B cell (primary cell): ENCODE measurements around the gene PSMA1. TPM values are rescaled to one million over a fixed set of nuclear protein-coding genes. Genes with fewer than 3 reads are reported as not detected.

Experiments
- ATAC-seq: fragments of 200-7000 bp; cut with Tn5 transposase; one replicate; pipeline ENCODE4 v1.10.0; 2021; ENCODE audit warnings: low read depth, mild to moderate bottlenecking, moderate number of reproducible peaks, moderate library complexity
- CTCF ChIA-PET: fragments of 350-600 bp; sonication (Branson Sonifier 250); formaldehyde crosslinking; loops from one replicate; lab custom pipeline; 2021; ENCODE audit warnings: antibody characterized with exemption, inconsistent platforms; lab: Charles Lee
- POLR2A ChIA-PET: fragments of 350-600 bp; sonication (Branson Sonifier 250); formaldehyde crosslinking; loops from one replicate; lab custom pipeline; 2021; ENCODE audit warnings: antibody characterized with exemption; lab: Charles Lee
- DNase-seq: peaks from one replicate; pipeline ENCODE4 v3.0.0; 2013
- H2AFZ ChIP-seq: 2 replicates; pipeline ENCODE4 v1.6.1; 2012; ENCODE audit warnings: mild to moderate bottlenecking, low read depth, low read length; ENCODE audit not compliant: insufficient read depth, poor library complexity, severe bottlenecking
- H3K27ac ChIP-seq, 2 donors: 1 replicate in 1 of 2; 2 replicates in 1 of 2; pipeline ENCODE4 v1.5.1; 2012 to 2013; ENCODE audit warnings: low read length in 2 of 2, mild to moderate bottlenecking in 2 of 2, moderate library complexity in 1 of 2
- H3K27me3 ChIP-seq, 4 experiments: fragments of 200-600 bp in 1 of 4; sonication (generic) in 1 of 4; replicated peaks in 1 of 4; 1 replicate in 2 of 4; 2 replicates in 2 of 4; pipeline versions ENCODE4 v1.6.1 to v1.7.0; 2013 to 2016; ENCODE audit warnings: low read length in 3 of 4, mild to moderate bottlenecking in 2 of 4, mixed read lengths in 1 of 4, moderate library complexity in 1 of 4; ENCODE audit not compliant: insufficient read depth in 4 of 4, control insufficient read depth in 3 of 4; ENCODE audit errors: control extremely low read depth in 1 of 4
- H3K36me3 ChIP-seq, 2 experiments: replicated peaks in 1 of 2; 1 replicate in 1 of 2; 2 replicates in 1 of 2; pipeline versions ENCODE4 v1.6.1 to v1.7.1; 2013; ENCODE audit warnings: low read length in 1 of 2; ENCODE audit not compliant: insufficient read depth in 2 of 2, control insufficient read depth in 1 of 2; ENCODE audit errors: control extremely low read depth in 1 of 2, extremely low read depth in 1 of 2
- H3K4me1 ChIP-seq, 2 donors: fragments of 200-600 bp in 1 of 2; sonication (generic) in 1 of 2; 1 replicate in 1 of 2; 2 replicates in 1 of 2; pipeline versions ENCODE4 v1.5.1 to v1.6.1; 2013 to 2017; ENCODE audit warnings: low read length in 2 of 2; ENCODE audit not compliant: control insufficient read depth in 2 of 2, insufficient read depth in 2 of 2
- H3K4me2 ChIP-seq: replicated peaks from 2 replicates; pipeline ENCODE3; 2012; ENCODE audit warnings: mild to moderate bottlenecking, low read depth, low read length; ENCODE audit not compliant: poor library complexity, severe bottlenecking
- H3K4me3 ChIP-seq, 5 experiments: fragments of 200-600 bp in 1 of 5; sonication (generic) in 1 of 5; 1 replicate in 3 of 5; 2 replicates in 2 of 5; pipeline versions ENCODE4 v1.5.1 to v1.7.0; 2011 to 2016; ENCODE audit warnings: low read length in 4 of 5, mild to moderate bottlenecking in 4 of 5, low read depth in 2 of 5, control low read depth in 1 of 5, moderate library complexity in 1 of 5; ENCODE audit not compliant: insufficient read depth in 1 of 5; ENCODE audit errors: control extremely low read depth in 1 of 5, extremely low read depth in 1 of 5
- H3K79me2 ChIP-seq: fragments of 200-600 bp; sonication (generic); one replicate; pipeline ENCODE4 v1.6.0; 2016; ENCODE audit warnings: low read length; ENCODE audit not compliant: control insufficient read depth, insufficient read depth
- H3K9ac ChIP-seq: fragments of 200-600 bp; sonication (generic); 2 replicates; pipeline ENCODE4 v1.6.1; 2017; ENCODE audit warnings: mild to moderate bottlenecking, low read length, moderate library complexity
- H3K9me3 ChIP-seq, 3 donors: one replicate each; pipeline versions ENCODE4 v1.6.1 to v1.7.1; 2013; ENCODE audit warnings: low read length in 2 of 3; ENCODE audit not compliant: control insufficient read depth in 2 of 3, insufficient read depth in 1 of 3; ENCODE audit errors: control extremely low read depth in 1 of 3
- H4K20me1 ChIP-seq: 2 replicates; pipeline ENCODE4 v1.6.0; 2012; ENCODE audit warnings: mild to moderate bottlenecking, low read length; ENCODE audit not compliant: insufficient read depth, control insufficient read depth, poor library complexity, severe bottlenecking
- H3K27ac Mint-ChIP-seq: one replicate; pipeline ENCODE4 v1.8.0; 2021; ENCODE audit warnings: mixed read lengths
- H3K27me3 Mint-ChIP-seq: one replicate; pipeline ENCODE4 v1.8.0; 2021; ENCODE audit warnings: mixed read lengths
- H3K4me1 Mint-ChIP-seq: one replicate; pipeline ENCODE4 v1.8.0; 2021; ENCODE audit warnings: mixed read lengths
- H3K4me3 Mint-ChIP-seq: one replicate; pipeline ENCODE4 v1.8.0; 2021; ENCODE audit warnings: mixed read lengths
- H3K9me3 Mint-ChIP-seq: one replicate; pipeline ENCODE4 v1.8.0; 2022; ENCODE audit warnings: mixed read lengths; ENCODE audit not compliant: insufficient read depth
- CTCF ChIP-seq: fragments of 200-600 bp; IDR thresholded peaks from one replicate; pipeline ENCODE4 v1.8.0; 2022; ENCODE audit warnings: antibody characterized with exemption, mild to moderate bottlenecking
- EZH2 ChIP-seq: IDR thresholded peaks from 2 replicates; pipeline ENCODE4 v1.6.1; 2012; ENCODE audit warnings: borderline replicate concordance, low read depth, mild to moderate bottlenecking, moderate library complexity, low read length; ENCODE audit not compliant: insufficient read depth, poor library complexity, severe bottlenecking
- WGBS: methylation state at CpG from one replicate; pipeline ENCODE4 v1.1.5; 2013; ENCODE audit warnings: missing lambda C conversion rate; ENCODE audit not compliant: insufficient coverage; 5-methylcytosine and 5-hydroxymethylcytosine counted together
- intact Hi-C: fragments of 100-400 bp; cut with micrococcal nuclease; formaldehyde crosslinking; loops from one replicate; pipeline ENCODE4 v1.10.0; 2022
- polyA plus RNA-seq: library from polyadenylated mRNA; depleted of rRNA; stranded (reverse); fragments of >200 nt; gene quantifications from 2 replicates; pipeline ENCODE4 v1.2.3, GENCODE V29; 2012
- total RNA-seq, 2 donors: library from RNA; stranded (reverse); fragments of 120-200 nt in 1 of 2; gene quantifications; 1 replicate in 1 of 2; 2 replicates in 1 of 2; pipeline versions ENCODE4 v1.2.3 to v1.2.4, GENCODE V29; 2013 to 2022

PSMA1 gene
- total and polyA plus RNA-seq, 2 donors (not counting 1 experiment from before 2014, with no cell fraction given) = 91.4 to 123 TPM

GRCh38 chr11:14541192-14541947 lies 21.2 kb upstream of the PSMA1 start:
- Mint-ChIP-seq H3K9me3 (no peaks in the 10 kb centered on the region), H3K4me3 (no peak overlapping the region), H3K4me1 (peaks cover 12% of the 10 kb centered on the region), H3K27me3 (peaks cover 12% of the 10 kb centered on the region), H3K27ac (no peak overlapping the region)
- Histone ChIP-seq H3K9ac (no peak overlapping the region), H3K4me2 (no peak overlapping the region), H3K9me3 (no peaks in the 10 kb centered on the region), H3K27ac (no peak overlapping the region), H3K36me3 (no peaks in the 10 kb centered on the region), H4K20me1 (no peaks in the 10 kb centered on the region), H3K27me3 (peaks cover 0 to 3% (median 0%) of the 10 kb centered on the region in 4 experiments), H3K79me2 (no peaks in the 10 kb centered on the region), H3K4me3 (no peak overlapping the region), H2AFZ (no peak overlapping the region), H3K4me1 (no peaks in the 10 kb centered on the region)
- WGBS = 90% methylated on average over 4 of the region's 6 CpGs
- ChIA-PET POLR2A (no interaction called here), CTCF (interaction anchor here (1.0 to 11.1 kb wide), 6 partner anchors 103 to 465 kb away, joined by 3 to 92 read pairs (median 4); partner anchors contain the start of genes CYP2R1 and PDE3B)
- intact Hi-C loops = no loop called here
- DNase-seq (no peak), ATAC-seq (no peak)
- TF ChIP-seq CTCF (no peak), EZH2 (no peak)

- Histone ChIP-seq H3K79me2 (no peaks in the 10 kb centered on the region), H4K20me1 (no peaks in the 10 kb centered on the region), H3K36me3 (no peaks in the 10 kb centered on the region), H2AFZ (no peak overlapping the region), H3K4me2 (no peak overlapping the region), H3K4me3 (no peak overlapping the region), H3K27me3 (peaks cover 0 to 3% (median 0%) of the 10 kb centered on the region in 4 experiments), H3K9ac (no peak overlapping the region), H3K9me3 (no peaks in the 10 kb centered on the region), H3K4me1 (no peaks in the 10 kb centered on the region), H3K27ac (no peak overlapping the region)
- 91% methylated on average over 4 of the region's 4 CpGs for WGBS
- ATAC-seq (no peak), DNase-seq (no peak)
- CTCF ChIA-PET = interaction anchor here (1.8 to 11.1 kb wide), 3 partner anchors 29 to 367 kb away, joined by 6 to 92 read pairs (median 31); partner anchors contain the start of gene PDE3B
- H3K4me1 Mint-ChIP-seq = peaks cover 12% of the 10 kb centered on the region
- POLR2A ChIA-PET = interaction anchor here (0.7 kb wide), 1 partner anchor 29 kb away, joined by 4 read pairs; no protein-coding TSS in a partner anchor
- TF ChIP-seq CTCF = no peak
- TF ChIP-seq EZH2 = no peak
- H3K27ac Mint-ChIP-seq = no peak overlapping the region
- intact Hi-C loops = loop anchor here (5.0 kb wide), 5 partner anchors 37 to 537 kb away; no protein-coding TSS in a partner anchor
- H3K27me3 Mint-ChIP-seq = peaks cover 9% of the 10 kb centered on the region
- H3K4me3 Mint-ChIP-seq = no peak overlapping the region
- no peaks in the 10 kb centered on the region for H3K9me3 Mint-ChIP-seq
Observed at GRCh38 chr11:14539982-14540421, 19.8 kb upstream of the PSMA1 start.
